Measurements from ENCODE around the gene CHL1.

Gene CHL1

DNA sequence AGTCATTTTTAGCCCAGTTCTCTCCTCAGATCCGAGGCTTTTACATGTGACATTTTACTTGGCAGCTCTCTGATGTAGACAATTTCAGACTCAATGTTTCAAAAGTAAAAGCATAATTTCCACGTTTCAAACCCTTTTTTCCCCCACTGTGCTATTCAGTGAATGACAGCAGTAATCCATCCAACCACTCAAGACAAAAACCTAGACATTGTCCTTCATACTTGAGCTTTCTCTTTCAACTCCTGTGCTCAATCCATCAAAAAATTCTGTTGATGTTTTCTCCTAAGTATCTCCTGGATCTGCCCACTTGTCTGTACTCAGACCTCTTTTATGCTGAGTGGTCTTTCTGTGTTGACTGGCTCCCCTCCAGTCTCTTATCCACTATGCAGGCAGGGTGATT lies 214.7 kb downstream of the CHL1 start:
- no peak for DNase-seq

DNA sequence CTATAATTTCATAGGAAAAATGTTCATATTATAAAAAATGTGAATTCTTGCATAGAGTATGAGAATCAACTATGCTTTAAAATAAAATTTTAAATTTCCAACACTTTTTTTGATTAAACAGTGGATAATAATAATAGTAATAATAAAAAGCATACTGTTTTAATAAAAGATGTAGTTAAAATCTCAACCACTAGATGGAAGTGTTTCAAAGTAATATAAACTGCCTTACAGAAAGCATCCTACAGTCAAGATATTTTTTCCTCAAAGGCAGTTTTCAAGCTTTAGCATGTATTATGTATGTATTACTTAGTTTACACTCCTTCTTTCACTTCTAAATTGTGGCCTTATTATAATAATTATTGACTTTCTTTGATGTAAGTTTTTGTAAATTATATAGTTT lies 217.5 kb downstream of the CHL1 start:
- DNase-seq = no peak

DNA sequence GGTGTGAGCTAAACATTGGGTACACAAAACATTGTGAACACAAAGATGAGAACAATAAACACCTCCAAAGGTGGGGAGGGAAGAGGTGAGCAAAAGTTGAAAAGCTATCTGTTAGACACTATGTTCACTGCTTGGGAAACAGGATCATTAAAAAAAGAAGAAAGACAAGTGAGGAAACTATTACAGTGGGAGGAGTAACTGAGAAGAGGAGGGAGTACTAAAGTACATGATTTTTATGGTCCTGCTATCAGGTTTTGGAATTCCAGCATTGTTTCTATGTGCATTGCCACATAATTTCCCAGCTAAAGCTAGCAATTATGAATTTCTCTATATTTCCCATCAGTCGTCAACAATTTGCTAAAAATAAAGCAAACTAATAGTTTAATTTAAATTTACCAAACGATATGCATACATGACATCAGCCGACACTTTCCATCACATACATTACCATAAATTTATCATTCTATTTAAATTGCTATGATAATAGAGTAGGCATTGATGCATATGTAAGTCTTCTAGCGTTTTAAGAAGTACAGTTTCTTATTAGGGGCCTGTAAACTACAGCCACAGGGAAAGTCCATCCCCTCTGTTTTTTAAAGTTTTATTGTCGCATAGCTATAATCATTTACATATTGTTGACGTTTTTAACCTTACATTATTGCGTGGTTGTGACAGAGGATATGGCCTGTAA lies 221.8 kb downstream of the CHL1 start:
- DNase-seq = no peak

DNA sequence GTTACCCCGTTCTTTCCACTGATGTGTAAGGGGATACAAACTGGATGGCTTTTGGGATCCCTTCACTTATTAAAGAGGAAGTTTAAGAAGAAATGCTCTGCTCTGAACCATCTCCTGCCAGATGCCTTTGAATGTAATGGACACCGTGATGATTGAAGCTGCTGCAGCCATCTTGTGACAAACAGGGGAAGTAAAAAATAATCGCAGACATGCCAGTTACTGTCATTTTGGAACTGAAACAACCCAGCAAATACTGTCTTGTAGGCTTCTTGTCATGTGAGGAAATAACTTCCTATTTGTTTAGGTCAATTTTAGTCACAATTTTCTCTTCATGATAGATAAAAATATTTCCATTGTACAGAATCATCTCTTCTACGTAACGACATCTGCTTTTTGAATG lies 224.0 kb downstream of the CHL1 start:
- no peak for DNase-seq

DNA sequence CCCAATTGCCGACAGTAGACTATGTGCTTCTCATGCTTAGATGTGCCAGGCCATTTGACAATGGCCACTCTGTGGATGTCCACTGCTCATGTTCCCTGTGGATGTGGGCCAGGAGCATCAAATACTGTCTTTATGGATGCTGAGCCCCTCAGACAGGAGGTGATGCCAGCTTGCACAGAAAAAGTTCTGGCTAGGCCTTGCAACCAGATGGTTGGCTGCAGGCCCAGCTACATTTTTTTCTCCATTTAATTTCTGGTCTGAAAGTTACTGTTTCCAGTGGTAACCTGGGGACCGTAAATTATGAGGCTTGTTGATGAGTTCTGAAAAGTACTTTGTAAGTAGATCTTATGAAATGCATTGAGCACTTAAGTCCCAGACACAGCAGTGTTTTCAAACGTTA lies 228.5 kb downstream of the CHL1 start:
- no peak for DNase-seq

DNA sequence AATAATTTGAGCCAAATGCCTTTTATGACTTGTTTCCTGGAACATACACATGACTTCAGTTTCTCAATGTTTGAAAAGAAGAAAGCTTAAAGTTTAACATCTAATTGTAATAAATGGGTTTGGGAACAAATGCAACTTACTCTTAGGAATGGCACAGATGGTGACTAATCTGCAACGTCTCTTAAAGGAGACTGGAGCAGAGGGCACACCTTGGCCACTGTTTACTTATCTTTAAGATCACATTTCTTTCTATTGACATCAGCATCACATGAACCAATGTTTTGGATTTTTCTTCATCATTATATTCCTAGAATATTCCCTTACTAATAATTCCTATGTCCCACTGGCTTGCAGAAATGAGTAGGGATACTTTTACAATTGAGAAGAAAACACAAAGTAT lies 229.5 kb downstream of the CHL1 start:
- no peak for DNase-seq

DNA sequence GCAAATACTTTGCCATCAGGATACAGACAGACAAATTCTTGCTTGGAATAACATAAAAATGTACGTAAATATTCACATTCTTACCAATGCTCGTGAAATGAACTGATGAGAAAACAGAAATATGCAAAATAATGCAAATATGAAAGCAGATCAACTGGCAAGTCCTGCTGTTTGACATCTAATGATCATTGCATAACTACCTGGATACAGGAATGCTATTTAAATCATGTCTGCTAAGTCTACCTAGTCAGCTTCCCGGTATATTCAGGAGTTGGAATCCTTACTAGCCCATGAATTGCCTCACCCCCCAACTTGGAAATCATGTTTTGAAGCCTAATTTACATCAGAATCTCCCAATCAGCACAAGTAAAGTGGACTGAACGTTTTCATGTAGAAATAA lies 230.6 kb downstream of the CHL1 start:
- no peak for DNase-seq

DNA sequence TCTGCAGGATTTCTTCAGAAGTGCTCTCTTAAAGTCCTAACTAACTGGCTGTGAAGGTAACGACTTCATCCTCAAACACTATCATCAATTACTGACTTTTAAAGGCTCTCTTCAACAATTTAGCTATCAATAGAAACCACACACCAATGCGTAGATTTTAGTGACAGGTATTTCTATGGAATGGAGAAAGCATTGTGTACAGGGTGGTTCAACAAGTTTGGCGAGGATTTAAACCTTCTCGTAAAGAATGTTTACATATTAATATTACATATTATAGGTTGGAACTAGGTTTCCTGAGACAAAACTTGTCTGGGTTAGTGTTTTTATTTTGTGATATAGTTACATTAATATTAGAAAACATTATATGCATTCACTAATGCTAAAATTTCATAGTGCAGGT lies 233.6 kb downstream of the CHL1 start:
- no peak for DNase-seq

DNA sequence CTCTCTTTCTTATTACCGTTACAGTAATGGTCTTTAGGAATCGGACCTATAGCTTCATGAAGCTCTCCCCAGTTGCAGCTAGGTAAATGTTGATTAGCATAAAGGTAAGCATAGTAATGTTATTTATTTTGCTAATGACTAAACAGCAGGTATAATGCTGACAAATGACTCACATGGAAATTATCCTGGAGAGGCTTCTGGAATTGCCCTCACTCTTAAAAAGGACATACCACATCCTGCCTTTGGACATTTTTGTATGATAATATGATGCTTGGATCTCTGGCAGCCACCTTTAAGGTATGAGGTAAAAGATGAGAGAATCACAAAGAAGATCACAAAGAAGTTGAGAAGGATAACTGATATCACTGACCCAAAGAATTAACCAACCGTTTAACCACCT lies 238.6 kb downstream of the CHL1 start:
- DNase-seq = no peak

DNA sequence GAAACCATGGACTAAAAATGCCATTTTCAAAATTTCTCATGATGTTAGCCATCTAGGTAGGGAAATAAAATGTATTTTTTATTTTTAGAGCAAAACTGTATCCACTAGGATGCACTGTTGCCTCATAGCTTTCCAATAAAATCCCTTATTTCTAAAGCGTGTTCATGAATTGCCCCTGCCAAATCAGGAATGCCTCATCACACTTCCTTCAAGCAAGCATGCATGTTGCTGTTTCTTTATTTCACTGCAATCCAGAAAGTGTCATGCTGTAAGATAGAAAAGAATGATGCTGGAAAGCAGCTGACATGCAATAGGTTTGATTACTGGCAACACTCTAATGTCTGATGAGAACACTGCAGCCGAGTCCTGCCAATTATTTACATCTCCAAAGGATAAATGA lies 239.5 kb downstream of the CHL1 start:
- DNase-seq = no peak

DNA sequence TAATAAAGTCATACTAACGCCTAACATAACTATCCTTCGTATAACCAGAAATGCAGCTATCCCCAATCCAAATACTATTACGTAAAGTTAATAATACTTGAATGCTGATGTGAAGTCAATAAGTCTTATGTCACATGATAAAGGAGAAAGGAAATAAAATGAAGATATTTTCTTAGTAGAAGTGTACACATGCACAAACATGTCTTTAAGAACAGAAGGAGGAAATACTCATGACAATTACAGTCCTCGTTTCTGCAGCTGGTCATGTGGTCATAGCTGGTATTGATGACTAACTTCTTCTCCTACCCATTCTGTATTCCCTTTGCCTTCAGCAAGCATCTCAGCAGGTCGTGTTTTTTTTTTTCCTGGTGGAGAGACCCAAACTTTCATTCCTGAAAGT lies 244.3 kb downstream of the CHL1 start:
- DNase-seq = no peak

DNA sequence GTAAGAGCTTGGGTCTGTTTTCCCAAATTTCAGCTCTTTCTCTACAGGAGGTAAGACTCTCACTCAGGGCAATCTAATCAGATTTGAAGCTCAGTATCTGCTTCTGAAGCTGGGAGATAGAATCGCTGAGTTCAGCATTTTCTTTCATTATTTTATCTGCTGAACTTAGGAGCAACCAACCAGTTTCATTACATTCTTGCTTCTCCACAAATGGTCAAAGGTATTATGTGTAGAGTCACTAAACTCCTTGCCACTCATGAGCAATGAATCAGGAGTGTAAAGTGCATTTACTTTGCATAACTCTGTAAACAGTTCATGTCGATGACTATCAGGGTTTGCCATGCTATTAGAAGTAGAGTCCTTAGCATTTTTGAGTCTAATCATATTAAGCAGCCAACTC lies 249.4 kb downstream of the CHL1 start:
- DNase-seq = no peak

DNA sequence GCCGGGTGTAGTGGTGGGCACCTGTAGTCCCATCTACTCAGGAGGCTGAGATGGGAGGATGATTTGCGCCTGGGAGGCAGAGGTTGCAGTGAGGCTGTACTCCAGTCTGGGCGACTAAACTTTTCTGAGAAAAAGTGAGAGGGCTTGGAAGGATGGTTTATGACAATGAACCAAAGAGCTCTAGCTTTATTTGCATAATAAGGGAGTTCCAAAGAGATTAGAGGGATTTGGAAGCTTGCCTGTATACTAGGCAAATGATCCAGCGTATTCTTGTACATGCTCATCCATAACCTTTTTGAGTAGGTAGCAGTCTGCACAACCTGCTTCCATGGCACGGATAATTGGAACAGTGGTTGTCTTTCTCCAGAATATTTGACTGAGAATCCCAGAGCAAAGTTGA lies 251.1 kb downstream of the CHL1 start:
- DNase-seq = no peak

DNA sequence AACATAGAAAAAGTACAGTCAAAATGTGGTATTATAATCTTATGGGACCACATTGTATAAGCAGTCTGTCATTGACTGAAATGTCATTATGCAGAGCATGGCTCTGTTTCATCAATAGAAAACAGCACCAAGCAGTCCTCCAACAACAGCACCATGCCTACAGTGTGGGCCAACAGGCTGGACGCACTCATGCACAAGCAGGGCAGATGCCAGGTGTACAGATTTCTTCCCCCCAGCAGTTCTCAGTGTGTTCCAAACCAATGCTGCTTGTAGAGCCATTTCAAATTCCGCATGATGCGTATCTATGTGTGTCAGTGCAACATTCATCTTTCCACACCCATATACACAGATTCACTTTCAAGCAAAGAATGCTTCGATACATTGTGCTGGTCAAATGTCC lies 253.1 kb downstream of the CHL1 start:
- no peak for DNase-seq

DNA sequence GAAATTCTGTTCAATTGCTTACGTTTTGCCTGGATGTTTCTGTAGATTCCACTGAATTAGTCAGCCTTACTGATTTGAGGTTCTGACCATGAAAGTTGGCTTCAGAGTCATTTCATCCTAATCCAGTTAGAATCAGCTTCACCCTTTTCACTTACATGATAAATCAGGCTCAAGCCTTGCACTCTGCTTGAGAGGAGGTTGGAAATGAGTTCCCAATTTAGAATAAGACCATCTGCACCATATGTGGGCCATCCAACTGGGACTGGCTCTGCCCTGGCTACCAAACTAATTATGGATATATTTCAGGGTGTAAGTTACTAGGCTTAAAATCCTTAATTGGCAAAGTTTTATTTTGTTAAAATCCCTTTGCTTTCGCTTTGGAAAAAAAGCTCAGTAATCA lies 255.7 kb downstream of the CHL1 start:
- no peak for DNase-seq

DNA sequence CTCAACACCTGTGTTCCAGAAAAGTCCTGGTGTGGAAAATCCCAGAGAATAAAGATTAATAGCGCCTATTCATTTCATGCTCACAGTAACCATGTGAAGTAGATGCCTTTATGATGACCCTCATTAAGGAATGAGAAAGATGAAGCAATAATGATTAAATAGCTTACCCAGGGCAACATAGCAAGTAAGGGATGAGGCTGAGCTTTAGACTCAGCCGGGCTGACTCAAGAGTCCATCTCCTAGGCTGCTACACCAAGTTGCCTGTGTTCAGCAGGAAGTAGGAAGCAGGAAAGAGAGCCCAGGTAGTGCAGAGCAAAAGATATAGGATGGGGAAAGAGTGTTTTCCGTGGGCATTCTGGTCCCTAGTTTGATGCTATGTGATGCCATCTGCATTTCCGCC lies 256.5 kb downstream of the CHL1 start:
- no peak for DNase-seq

DNA sequence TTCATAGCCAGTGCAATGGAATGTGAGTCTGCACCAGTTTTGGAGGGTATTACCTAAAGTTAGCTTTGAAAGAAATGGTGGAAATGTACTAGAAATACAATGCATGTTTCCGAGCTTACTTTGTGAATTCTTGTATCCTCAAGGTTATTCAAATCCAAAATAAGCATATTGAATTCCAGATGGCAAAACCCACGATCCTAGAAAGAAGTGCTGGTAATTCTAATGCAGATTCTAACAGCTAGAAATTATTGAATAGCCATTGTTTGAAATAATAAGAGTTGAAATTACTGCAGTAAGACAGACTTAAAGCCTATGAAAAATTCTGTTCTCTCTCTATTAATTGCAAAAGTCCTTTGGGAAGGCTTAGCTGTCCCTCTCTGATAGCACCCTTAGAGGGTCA lies 258.4 kb downstream of the CHL1 start:
- no peak for DNase-seq

DNA sequence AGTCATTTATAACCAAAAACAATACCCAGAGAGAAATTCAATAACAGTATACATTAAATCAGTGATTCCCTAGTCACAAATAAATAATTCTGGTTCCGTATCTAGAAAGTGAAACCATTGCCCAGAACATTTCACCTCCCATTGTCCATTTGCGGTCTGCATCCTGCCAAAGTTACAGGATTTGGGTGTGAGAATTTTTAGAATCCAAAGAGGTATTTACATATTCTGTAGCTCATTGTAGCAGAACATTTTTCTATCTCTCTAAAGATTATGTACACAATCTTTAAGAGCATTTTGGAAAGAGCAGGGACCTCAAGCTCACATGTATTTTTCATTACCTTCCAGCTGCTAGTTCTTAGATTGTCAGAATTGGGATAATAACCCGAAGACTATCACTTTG lies 261.6 kb downstream of the CHL1 start:
- no peak for DNase-seq

DNA sequence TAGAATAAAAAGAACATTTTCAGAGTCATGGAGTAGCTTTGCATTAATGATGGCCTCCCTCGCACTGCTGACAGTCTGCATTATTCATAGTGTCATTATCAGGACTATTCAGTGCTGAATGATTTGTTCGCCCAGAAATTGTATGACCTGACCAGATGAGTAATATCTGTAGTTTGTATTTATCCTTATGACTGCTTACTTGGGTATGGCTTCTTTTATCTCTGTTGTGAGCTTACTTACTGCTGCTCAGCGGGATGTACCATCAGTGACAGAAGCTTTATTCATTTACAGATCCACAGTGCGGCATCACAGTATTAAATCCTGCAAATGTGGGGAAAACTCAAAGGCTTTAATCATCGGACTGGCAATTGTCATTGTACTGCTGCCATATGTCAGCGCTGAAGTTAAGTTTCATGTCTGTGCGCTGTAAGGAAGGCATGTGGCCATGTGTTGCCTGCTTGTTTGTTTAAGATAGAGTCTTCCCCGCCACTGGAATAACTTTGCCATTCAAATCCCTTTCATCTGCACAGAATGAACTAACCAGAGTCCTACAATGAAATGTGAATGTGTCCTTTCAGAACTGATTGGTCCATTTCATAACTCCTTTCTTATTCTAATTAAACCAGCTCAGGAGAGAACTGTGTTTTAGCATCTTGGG lies 262.2 kb downstream of the CHL1 start:
- DNase-seq = no peak

All from T1000 (cell line).